ENCODE measurements around the gene CHSY1. TPM values are rescaled to one million over a fixed set of nuclear protein-coding genes. Genes with fewer than 3 reads are reported as not detected.
A peak's percentile ranks its signal among the peaks of the same experiment; 100 is the strongest.
"Not testable (repeated sequence)": the region's sequence is repeated elsewhere in the genome, so short reads cannot be mapped to it uniquely, and the experiment has no call there.

Gene CHSY1
- total RNA-seq, 1 experiment from 2014 or later: 59.1 TPM

DNA sequence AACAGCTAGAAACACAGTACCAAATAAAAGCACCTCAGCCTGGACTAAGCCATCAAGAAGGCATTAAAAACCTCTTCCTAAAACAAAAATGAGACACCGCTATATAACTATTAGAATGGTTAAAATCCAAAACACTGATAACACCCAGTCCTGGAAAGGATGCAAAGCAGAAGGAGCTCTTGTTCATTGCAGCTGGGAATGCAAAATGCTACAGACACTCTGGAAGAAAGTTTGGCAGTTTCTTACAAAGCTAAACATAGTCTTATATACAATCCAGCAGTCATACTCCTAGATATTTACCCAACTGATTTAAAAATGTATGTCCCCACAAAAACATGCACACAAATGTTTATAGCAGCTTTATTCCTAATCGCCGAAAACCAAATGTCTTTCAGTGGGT, 35.7 kb downstream of the CHSY1 start (continued):
- TF ChIP-seq, protein P1, sequence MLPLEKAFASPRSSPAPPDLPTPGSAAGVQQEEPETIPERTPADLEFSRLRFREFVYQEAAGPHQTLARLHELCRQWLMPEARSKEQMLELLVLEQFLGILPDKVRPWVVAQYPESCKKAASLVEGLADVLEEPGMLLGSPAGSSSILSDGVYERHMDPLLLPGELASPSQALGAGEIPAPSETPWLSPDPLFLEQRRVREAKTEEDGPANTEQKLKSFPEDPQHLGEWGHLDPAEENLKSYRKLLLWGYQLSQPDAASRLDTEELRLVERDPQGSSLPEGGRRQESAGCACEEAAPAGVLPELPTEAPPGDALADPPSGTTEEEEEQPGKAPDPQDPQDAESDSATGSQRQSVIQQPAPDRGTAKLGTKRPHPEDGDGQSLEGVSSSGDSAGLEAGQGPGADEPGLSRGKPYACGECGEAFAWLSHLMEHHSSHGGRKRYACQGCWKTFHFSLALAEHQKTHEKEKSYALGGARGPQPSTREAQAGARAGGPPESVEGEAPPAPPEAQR (CRISPR knock-in tag; IDR thresholded peaks at IDR 0.05): no peak

DNA sequence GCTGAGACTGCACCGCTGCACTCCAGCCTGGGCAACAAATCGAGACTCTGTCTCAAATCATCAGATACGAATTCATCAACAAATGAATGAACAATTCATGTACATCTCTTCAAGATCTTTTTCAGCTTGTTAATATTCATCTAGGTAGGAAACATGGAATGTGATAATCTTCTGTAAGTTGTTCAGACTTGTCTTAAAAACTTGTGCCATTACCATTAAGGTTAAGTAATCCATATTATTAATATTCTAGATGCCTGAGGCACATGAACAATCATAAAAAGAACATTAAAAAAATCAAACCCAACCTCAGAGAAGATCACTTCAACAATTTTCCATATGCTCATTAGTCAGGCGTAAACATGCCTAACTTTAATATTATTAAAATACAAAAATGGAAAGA, 36.2 kb downstream of the CHSY1 start:
- CTCF ChIA-PET: no interaction called here
- POLR2A ChIA-PET: no interaction called here
- H3K4me3 Mint-ChIP-seq: no peak overlapping the region

GRCh38 chr15:101214435-101215097, 37.3 kb downstream of the CHSY1 start:
- H3K9me3 Mint-ChIP-seq; DNase-seq (ENCODE audit: low spot score); H3K27me3 Mint-ChIP-seq (ENCODE audit: low read depth); POLR2A ChIA-PET; H3K4me3 Mint-ChIP-seq; CTCF ChIA-PET; ATAC-seq; H3K36me3 Mint-ChIP-seq: not testable (repeated sequence)
- Mint-ChIP-seq H3K27ac (peak overlapping the region; percentile 57; the same call in 1 of the 2 replicates), H3K4me1 (peaks cover 41% of the 10 kb centered on the region)

More for the DNA sequence above, 36.2 kb downstream of the CHSY1 start:
- DNase-seq (ENCODE audit: low spot score) (no peak), ATAC-seq (no peak)
- peaks cover 3% of the 10 kb centered on the region for H3K36me3 Mint-ChIP-seq
- H3K27me3 Mint-ChIP-seq (ENCODE audit: low read depth): no peaks in the 10 kb centered on the region
- peaks cover 42% of the 10 kb centered on the region for H3K4me1 Mint-ChIP-seq
- no peaks in the 10 kb centered on the region for H3K9me3 Mint-ChIP-seq
- H3K27ac Mint-ChIP-seq: no peak overlapping the region
- TF ChIP-seq RELA (CRISPR knock-in tag; IDR thresholded peaks at IDR 0.05; ENCODE audit: borderline replicate concordance): no peak
- TF ChIP-seq, protein P2, sequence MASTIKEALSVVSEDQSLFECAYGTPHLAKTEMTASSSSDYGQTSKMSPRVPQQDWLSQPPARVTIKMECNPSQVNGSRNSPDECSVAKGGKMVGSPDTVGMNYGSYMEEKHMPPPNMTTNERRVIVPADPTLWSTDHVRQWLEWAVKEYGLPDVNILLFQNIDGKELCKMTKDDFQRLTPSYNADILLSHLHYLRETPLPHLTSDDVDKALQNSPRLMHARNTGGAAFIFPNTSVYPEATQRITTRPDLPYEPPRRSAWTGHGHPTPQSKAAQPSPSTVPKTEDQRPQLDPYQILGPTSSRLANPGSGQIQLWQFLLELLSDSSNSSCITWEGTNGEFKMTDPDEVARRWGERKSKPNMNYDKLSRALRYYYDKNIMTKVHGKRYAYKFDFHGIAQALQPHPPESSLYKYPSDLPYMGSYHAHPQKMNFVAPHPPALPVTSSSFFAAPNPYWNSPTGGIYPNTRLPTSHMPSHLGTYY (CRISPR knock-in tag; IDR thresholded peaks at IDR 0.05): no peak
- no peak for TF ChIP-seq MYBL2 (CRISPR knock-in tag; IDR thresholded peaks at IDR 0.05)
- TF ChIP-seq ATF3 (CRISPR knock-in tag; conservative IDR thresholded peaks at IDR 0.05): no peak
- no peak for TF ChIP-seq NFATC4 (CRISPR knock-in tag; IDR thresholded peaks at IDR 0.05)
- TF ChIP-seq NFYB (CRISPR knock-in tag; conservative IDR thresholded peaks at IDR 0.05; ENCODE audit: low read depth): no peak
- TF ChIP-seq ESRRA (CRISPR knock-in tag; IDR thresholded peaks at IDR 0.05; ENCODE audit: borderline replicate concordance): no peak
- TF ChIP-seq STAT6 (CRISPR knock-in tag; conservative IDR thresholded peaks at IDR 0.05; ENCODE audit: low read depth): no peak
- TF ChIP-seq FOXK1 (CRISPR knock-in tag; IDR thresholded peaks at IDR 0.05): no peak
- TF ChIP-seq, protein P3, sequence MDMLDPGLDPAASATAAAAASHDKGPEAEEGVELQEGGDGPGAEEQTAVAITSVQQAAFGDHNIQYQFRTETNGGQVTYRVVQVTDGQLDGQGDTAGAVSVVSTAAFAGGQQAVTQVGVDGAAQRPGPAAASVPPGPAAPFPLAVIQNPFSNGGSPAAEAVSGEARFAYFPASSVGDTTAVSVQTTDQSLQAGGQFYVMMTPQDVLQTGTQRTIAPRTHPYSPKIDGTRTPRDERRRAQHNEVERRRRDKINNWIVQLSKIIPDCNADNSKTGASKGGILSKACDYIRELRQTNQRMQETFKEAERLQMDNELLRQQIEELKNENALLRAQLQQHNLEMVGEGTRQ (CRISPR knock-in tag; IDR thresholded peaks at IDR 0.05): no peak
- no peak for TF ChIP-seq NFE2L1 (CRISPR knock-in tag; IDR thresholded peaks at IDR 0.05)
- TF ChIP-seq JUN (CRISPR knock-in tag; IDR thresholded peaks at IDR 0.05): no peak

DNA sequence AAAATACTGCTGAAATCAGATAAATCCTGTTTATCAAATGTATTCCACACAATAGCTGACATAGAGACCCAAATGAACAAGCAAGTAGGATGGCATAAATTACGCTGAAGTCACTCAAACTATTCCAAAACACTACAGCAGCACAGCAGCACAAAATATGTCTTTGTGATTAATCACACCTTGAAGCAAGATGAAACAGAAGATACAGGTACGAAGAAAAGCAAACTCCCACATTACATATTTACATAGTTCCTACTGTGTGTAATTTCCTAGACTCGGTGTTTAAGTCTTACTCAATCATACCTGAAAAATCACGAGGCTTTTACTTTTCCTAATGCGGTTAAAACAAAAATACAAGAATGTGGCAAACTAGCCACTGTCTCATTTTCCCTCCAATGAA, 38.3 kb downstream of the CHSY1 start:
- ChIA-PET POLR2A (no interaction called here), CTCF (no interaction called here)
- Mint-ChIP-seq H3K4me1 (peaks cover 32% of the 10 kb centered on the region), H3K36me3 (peaks cover 3% of the 10 kb centered on the region), H3K4me3 (no peak overlapping the region), H3K9me3 (no peaks in the 10 kb centered on the region), H3K27ac (peak overlapping the region; percentile 55; the same call in 1 of the 2 replicates), H3K27me3 (ENCODE audit: low read depth) (no peaks in the 10 kb centered on the region)
- DNase-seq (ENCODE audit: low spot score) (no peak), ATAC-seq (no peak)
- TF ChIP-seq CREB1 (CRISPR knock-in tag; IDR thresholded peaks at IDR 0.05) (no peak), MXD4 (CRISPR knock-in tag; IDR thresholded peaks at IDR 0.05; ENCODE audit: borderline replicate concordance) (no peak), ATF1 (CRISPR knock-in tag; IDR thresholded peaks at IDR 0.05) (no peak), MYBL2 (CRISPR knock-in tag; IDR thresholded peaks at IDR 0.05) (no peak), CDX4 (CRISPR knock-in tag; IDR thresholded peaks at IDR 0.05; ENCODE audit: borderline replicate concordance) (no peak), RELA (CRISPR knock-in tag; IDR thresholded peaks at IDR 0.05; ENCODE audit: borderline replicate concordance) (no peak), SP1 (CRISPR knock-in tag; conservative IDR thresholded peaks at IDR 0.05) (no peak), RORB (CRISPR knock-in tag; IDR thresholded peaks at IDR 0.05) (no peak), GABPB1 (CRISPR knock-in tag; IDR thresholded peaks at IDR 0.05) (no peak)
- TF ChIP-seq, protein P4, sequence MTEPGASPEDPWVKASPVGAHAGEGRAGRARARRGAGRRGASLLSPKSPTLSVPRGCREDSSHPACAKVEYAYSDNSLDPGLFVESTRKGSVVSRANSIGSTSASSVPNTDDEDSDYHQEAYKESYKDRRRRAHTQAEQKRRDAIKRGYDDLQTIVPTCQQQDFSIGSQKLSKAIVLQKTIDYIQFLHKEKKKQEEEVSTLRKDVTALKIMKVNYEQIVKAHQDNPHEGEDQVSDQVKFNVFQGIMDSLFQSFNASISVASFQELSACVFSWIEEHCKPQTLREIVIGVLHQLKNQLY (CRISPR knock-in tag; IDR thresholded peaks at IDR 0.05): no peak
- TF ChIP-seq, protein P1 (CRISPR knock-in tag; IDR thresholded peaks at IDR 0.05): no peak

Data from WTC11 (cell line).